HG02884 (cell line): ENCODE results near the gene GRIP2.

ENCODE experiments used
- ATAC-seq: cut with Tn5 transposase; IDR thresholded peaks from one replicate; pipeline ENCODE4 v1.9.1; 2021; ENCODE audit warnings: mild to moderate bottlenecking, moderate library complexity; ENCODE audit not compliant: unreplicated experiment

GRIP2 gene

DNA sequence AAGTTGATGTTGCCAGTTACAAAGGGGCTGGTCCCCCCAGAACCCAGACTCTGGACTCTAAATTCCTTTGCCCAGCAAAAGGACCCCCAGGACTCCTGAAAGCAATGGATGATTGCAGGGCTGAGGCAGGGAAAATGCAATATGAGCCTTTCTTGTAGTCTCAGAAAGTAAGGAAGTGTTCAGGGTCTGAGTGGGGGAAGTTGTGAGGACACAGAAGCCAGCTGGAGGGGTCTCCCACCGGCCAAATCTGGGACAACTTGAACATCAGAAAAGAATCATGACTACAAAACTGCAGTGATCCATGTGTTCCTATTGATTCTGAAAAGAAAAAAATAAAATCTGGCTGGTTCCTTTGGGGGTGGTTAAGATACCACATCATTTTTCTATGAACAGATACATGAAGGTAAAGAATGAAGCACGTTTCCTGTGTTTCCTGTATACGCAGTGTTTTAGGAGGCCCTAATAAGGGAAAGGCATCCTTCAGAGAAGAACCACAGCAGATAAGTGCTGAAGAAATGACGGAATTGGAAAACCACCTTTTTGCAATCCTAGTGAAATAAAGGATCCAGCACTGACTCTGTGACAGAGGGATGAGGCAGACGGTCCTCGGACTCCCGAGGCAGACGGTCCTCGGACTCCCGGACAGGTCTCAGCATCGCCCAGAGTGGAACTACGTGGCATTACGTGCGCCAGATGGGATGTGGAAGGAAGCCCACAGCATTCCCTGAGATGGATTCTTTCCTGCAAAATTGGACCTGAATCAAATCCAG lies 22.2 kb upstream of the GRIP2 start:
- no peak for ATAC-seq

DNA sequence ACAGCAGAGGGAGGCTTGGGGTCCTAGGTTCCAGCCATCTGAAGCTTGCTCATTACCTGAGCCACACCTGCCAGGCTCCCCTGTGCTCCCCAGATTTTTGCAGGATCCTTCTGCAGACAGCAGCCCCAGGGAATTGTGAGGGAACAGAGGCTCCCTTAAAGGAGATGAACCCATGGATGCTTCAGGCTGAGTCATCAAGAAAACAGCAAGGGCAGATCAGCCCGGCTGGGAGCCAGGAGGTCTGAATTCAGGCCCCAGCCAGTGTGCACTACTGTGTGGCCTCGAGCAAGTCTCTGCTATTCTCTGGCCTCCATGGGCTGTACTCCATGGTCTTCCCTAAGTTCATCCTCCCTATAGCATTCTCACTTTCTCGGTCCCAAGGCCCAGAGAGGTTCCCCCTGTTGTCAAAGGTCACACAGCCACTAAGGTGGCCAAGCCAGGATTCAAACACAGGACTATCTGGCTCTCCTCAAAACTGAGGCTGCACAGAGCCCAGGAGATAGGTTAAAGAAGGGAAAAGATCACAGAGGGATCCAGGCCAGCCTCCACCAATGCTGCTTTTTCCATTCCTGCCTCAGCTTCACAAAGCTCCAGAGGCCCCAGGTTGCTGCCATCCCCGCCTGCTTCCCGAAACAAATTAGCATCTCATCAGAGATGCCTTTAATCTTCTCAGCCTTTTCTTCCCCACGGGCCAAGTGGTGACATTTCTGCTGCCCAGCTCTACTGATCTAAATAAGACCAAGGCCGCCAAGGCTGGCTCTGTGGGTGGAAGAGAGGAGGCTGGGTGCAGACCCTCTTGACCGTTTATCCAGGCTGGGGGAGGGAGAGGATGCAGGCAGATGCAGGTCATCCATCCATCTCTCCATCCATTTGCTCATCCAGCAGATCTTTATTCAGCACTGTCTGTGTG lies 21.2 kb upstream of the GRIP2 start:
- ATAC-seq: no peak

DNA sequence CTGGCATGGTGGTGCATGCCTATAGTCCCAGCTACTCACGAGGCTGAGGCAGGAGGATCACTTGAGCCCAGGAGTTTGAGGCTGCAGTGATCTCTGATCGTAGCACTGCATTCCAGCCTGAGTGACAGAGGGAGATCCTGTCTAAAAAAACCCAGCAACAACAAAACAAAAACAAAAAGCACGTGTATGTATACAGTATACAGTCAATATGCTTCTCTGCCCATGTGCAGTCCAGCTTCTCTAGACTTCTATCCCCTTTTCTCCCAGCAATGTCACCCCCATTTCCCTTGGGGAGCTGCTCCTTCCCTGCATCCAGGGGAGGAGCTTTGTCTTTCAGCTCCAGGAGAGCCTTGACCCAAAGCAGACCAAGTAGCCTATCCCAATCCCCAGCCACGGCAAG lies 20.0 kb upstream of the GRIP2 start:
- ATAC-seq: no peak

DNA sequence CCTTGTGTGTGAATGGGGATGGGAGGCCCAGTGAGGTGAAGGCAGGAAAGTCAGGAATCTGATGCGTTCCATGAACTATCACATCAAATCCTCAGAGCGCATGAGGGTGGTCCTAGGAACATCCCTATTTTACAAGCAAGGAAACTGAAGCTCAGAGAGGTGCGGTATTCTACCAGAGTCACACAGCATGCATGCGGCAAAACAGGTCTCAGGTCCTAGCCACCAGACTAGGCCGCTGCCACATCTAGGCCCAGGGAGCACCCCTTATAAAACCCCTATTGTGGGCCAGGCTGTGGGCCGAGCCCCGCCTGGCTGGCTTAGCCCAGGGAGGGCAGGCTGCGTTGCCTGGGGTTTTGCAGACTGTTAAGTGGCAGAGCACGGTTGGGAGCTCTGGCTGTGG lies 17.9 kb upstream of the GRIP2 start:
- ATAC-seq: no peak

DNA sequence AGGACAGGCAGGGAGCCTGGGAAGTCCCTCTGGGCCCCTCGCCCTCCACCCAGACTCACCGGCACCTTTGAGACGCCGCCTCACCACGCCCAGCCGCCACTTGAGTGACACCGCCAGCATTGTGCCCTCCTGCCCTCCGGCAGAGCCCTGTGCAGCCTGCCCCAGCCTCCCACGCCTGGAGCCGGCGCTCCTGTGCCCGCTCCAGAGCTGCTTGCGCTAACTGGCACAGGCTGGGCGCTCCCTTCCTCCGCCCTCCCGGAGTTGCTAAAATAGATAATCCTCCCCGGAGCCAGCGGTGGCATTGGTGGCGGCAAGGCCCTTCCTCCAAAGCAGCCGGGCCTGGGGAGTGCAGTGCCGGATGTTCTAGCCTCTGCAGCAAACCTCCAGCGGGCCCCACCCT lies 15.7 kb upstream of the GRIP2 start:
- ATAC-seq: no peak

DNA sequence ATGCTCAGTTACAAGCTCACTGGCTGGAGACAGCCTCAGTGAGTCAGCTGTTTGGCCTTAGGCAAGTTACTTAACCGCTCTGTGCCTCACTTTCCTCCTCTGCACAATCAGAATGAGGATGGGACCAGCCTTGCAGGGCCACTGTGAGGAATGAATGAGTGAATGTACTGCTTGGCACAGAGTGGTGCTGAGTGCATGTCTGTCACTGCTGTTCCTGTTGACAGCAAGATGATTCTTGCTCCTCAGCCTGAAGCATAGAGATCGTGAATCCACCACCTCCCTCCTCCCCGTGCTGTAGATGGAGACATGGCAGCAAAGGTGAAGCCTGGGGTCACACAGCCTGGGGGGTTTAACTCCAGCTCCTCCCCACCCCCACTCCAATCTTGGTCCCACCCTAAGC lies 14.6 kb upstream of the GRIP2 start:
- no peak for ATAC-seq

DNA sequence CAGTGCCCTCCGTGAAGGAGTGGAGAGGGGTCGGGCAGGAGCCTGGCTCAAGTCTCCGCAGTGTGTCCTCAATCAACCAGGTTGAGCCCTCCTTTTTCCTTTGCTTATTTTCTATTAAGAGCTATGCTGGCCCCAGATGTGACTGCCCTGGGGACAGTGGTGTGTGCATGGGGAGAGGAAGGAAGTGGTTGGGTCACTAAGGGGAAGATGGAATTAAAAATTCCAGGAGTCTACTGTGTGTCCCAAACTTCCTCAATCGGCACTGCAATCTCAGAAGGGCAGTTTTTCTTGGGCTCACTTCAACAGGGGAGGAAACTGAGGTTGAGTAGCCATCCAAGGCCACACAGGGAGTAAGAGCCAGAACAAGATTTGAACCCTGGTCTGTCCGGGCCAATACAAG lies 13.7 kb upstream of the GRIP2 start:
- ATAC-seq: no peak

DNA sequence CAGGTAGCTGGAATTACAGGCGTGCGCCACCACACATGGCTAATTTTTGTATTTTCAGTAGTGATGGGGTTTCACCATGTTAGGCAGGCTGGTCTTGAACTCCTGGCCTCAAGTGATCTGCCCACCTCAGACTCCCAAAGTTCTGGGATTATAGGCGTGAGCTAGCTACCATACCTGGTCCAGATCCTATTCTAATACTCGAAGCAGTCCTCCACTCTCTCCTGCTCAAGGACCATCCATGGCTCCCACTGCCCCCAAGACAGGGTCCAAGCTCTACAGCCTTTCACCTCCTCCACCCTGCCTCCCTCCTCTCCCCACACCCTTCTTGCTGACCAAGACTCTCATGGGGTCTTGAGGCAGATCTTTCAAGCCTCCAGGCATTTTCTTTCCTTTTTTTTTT lies 12.6 kb upstream of the GRIP2 start:
- ATAC-seq: no peak

DNA sequence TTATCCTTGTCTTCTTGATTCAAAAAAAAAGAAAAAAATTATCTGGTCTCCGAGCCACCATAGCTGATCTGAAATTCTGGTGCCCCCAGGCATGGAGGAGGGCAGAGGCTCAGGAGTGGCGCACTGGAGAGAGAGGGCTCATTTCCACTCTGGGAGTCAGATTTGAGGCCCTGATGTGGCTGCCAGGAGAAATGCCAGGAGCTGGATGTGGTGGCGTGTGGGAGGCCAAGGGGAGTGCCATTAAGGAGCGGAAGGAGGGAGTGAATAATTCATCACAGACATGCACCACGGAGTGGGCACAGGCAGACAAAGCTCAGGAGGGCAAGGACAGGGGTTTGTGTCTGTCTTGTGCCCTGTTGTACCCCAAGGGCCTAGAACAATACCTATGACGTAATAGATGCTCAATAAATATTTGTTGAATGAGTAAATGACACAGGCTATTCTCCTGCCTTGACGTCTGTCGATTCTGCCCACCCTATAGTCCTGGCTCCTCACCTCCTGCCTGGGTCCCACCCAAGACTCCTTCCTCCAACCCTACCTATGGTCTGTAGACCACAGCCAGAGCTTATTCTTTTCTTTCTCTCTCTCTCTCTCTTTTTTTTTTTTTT lies 12.0 kb upstream of the GRIP2 start:
- no peak for ATAC-seq

DNA sequence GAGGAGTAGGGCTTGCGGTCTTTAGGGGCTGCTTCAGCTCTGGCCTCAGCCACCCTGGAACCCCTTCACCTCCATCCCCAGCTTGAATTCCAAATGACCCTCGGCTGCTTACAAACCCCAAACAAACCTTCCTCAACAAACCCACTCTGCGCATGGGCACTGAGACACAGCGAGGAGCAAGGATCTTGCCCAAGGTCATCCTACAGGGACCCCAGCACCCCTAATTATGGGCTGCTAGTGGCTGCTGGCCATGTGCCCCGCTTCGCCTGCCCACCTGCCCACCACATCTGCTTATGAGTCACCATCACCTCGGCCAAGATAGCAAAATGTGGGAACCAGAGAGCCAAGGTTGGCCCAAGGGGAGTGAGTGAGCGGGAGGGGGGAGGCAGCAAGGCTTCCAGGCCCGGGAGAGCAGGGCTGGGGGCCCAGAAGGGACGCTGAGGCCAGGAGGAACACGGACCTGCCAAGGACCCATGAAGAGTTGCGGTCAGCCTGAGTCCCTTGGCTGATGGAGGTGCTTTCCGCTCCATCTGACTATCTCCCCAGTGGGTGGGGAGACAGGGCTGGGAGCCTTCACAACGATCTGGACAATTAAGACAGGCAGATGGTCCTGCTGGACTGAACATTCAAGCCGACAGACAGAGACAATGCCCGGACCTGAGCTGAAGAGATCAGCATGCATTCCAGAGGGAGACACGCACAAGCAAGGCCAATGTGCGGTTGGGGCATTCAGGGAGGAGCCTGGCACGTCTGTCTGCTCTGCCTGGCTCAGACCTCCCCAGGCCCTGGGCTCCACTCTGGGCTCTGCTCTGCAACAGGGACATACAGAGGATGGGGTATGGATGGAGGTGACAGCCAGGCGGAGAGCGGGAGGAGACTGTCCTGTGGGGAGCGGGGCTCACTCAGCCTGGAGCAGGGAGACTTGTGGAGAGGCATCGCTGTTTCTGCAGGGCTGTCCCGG lies 10.8 kb upstream of the GRIP2 start:
- no peak for ATAC-seq

DNA sequence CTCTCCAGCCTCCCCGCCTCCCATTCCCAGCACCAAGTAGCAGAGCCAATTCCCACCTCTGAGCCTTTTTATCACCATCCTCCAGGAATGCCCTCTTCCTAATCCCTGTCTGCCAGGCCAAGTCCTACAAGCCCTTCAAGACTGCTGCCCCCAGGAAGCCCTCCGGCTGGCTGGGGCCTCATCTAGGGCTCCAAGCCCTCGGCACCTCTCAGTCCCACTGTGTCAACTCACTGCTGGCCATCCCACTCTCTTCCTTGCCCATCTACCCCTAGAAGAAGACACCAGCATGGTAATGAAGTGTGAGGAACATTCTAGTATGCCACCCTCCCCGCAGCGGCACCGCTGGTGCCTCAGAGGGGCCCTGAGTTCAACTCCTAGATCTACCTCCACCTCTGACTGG lies 10.0 kb upstream of the GRIP2 start:
- no peak for ATAC-seq

DNA sequence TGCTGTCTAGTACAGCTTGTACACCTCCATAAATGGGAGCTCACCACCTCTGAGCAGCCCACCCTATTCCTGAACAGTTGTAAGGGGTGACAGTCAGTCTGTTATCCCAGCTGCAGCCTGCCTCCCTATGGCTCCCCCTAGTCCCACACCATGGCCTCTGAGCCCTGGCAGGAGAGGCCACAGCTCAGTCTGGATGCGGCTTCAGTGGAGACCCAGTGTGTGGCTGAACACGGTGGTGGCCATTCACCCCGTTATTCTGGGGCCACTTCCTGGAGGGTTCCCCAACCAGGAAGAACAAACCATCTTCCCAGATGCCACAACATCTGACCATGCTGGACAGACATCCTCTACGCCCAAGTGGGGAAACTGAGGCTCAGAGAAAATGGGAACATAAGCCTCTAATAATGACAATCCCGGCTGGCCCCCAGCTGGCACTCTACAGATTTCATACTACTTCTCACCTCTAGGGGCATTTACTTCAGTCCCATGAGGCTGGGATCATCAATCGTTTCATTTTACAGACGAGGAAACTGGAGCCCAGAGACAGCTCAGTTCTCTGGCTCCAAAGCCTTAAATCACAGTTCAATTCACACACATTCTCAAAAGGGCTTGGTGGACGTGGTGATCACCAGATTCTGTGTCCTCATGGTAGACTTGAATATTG lies 9.2 kb upstream of the GRIP2 start:
- ATAC-seq: no peak

DNA sequence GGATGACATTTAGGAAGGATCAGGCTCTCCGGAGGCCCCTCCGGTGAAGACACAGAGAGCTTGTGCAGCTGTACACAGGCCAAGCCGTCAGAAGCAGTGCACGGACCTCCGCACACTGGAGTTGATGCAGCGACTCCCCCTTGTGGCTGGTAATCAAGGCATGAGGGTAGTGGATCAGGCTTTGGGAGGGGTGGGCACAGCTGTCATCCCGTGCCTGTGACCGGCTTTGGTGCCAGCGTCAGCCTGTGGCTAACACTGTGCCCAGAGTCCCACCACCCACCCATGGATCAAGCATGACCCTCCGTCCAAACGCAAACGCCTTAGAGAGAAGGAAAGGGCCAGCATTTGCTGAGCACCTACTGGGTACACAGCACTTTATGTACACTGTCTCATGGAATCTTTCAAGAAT lies 8.2 kb upstream of the GRIP2 start:
- no peak for ATAC-seq

DNA sequence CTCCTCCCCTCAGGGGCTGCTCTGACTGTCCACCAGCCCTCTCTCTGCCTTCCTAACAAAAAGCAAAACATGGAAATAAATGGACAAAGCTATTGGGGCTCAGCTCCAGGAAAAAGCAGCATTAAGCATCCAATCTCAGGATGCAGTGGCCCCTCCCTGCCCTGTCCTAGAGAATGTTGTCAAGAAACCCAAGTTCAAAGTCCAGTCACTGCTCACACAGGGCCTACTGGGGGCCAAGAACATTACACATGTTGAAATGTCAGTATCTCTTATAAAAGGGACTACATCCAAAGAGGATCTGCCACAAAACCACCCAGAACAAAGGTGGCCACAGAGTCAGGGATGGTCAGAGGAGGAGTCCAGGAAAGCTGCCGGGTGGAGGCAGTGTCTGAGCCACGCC lies 7.6 kb upstream of the GRIP2 start:
- ATAC-seq: no peak

DNA sequence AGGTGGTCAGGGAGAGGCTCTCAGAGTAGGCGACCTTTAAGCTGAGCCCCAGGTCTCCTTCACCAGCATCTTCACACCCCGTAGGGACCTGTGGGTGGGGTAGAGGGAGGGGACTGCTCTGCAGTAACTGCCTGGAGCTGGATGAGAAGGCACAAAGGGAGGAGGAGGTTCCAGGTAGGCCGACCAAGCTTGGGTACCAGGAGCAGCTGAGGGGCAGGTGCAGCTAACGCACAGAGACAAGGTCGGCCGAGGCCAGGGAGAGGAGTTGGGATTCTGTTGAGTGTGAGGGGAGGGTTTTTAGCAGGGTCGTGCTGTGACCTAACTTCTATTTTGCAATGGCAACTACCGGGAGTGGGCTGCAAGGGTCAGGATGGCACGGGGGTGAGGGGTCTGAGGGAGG lies 5.9 kb upstream of the GRIP2 start:
- ATAC-seq: no peak

DNA sequence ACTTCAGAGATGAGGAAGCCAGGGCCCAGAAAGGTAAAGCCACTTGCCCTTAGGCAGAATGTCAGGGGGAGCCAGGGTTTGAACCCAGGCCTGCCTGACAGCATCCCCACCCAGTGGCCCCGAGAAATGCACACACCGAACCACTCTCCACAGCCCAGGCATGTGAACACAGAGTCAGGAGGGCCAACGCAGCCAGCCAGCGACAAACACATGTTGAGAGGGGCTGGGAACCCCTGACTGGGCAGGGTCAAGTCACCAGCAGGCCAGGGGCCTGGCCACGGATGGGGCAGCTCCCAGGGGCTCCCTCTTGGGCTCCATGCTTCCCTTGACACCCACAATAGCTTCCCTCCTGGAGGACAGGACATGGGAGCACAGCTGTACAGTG lies 5.1 kb upstream of the GRIP2 start:
- no peak for ATAC-seq

DNA sequence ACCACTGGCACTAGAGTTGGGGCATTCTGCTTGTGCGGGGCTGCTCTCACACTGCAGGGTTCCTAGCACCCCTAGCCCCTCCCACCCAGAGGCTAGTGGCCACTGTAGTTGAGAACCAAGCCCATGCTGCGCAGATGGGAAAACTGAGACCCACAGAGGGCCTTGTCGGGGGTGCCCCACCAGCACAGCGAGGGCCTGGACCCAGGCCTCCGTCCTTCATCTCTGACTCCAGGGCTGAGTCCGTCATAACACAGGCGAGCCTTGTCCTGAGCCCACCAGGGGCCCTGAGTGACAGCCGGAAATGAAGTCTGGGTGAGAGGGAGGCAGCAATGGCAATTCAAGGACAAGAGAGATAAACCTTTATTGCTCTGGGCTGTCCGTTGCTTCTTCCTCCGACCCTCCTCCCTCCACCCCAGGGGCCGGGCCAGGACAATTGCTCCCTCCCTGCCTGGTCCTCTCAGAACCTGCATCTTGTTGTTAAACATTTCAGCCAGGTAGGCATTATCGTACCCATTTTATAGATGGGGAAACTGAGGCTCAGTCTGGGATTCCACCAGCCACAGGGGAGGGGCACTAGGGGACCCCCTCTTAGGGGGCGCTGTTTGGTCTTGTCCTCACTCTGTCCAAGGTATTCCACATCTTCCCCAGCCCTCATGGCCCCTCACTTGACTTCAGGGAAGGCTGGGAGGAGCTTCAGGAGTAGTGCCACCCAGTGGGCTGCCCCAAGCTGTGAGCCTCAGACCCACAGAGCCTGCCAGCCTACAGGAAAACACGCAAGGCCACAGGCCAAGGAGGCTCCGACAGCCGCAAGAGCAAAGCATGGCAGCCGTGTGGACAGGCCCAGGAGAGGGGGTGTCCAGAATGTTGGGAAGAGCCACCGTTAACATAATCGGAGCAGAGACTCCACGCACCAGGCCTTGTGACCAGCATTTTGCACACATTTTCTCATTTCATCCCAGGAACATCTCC lies 4.4 kb upstream of the GRIP2 start:
- no peak for ATAC-seq

DNA sequence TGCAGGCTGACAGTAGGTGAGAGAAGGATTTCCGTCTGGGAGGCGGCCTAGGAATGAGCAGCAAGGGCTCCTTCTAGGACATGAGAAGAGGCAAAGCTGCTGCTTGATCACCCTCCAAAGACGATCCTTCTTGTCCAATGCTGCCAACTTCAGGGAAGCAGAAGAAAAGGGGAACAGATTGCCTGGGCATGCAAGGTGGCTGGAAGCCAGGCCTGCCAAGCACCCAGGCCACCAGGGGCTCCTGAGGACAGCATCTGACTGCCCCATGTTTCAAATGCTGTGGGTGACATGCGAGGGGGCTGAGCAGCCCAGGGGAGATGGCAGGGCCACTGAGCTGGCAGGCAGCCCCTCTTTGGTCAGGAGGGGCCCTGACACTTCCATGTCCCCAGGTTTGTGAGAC lies 3.3 kb upstream of the GRIP2 start:
- no peak for ATAC-seq

DNA sequence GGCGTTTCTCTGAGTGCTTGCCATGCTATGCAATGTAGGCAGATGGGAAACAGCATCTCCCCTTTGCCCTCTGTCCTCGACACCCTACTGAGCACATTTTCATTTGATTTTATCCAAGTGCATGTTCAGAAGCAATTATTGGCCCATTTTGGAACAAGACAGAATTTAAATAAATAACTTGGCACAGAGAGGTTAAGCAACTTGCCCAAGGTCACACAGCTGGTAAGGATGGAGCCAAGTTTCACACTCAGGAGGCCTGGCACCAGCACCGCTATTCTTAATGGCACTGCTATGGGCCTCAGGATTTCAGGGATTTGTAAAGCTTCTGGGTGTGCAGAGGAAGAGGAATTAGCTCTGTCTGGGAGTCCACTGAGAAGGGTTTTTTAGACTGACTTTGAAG lies 2.5 kb upstream of the GRIP2 start:
- no peak for ATAC-seq
